ENCODE results near the gene ARHGAP27.

The ARHGAP27 gene

DNA sequence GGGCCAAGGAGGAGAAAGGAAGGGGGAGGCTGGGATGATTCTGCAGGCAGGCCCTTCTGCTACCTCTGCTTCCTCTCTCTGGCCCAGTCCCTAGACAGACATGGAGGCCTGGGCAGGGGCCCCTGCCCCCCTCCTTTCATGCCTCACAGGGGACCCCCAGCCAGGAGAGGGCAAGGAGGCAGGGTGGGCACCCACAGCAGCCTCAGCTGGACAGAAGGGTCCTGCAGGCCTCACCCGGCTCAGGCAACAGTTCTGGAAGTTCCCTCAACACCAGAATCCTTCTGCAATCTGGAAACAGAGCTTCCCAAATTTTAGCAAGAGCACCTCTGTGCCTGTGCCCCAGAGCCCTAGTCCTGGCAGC is 8.7 kb downstream of the ARHGAP27 start:
- Histone ChIP-seq H3K36me3 (ENCODE audit: control insufficient read depth in 1 of 2, insufficient read depth in 2 of 2, low read depth in 1 of 2, low read length in 2 of 2) (no peaks in the 10 kb centered on the region), H3K27ac (ENCODE audit: low read length, poor library complexity, severe bottlenecking) (no peak overlapping the region)

DNA sequence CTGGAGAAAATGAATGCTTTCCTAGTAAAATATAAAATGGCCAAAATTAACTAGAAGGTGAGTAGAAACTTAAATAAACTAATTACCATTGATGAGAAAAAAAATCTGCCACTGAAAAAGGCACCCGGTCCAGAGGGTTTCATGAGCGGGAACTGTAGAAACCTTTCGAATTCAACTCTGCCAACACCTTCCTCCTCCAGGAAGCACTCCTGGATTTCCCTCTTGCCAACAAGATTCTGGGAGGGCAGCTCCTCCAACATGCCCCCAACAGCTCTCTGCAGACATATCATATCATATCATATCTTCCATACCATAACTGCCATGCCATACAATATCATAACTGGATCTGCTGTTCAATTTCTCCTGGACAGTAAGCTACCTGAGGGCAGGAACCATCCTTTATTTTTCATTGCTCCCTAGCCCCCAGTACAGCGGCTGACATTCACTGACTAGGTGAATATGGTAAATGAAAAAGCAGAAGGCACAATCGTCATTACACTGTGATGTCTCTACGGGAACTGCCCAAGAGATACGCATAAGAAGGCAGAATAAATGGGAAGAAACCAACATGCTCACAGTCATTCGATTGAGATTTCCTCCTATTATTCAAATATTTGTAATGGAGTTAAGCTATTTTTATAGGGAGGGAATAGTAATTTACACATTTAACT is 9.2 kb downstream of the ARHGAP27 start:
- 88% methylated on average over 7 of the region's 8 CpGs for WGBS
- Histone ChIP-seq H2BK120ac (ENCODE audit: low read depth, low read length) (no peak overlapping the region), H2BK5ac (ENCODE audit: low read depth, low read length, poor library complexity, severe bottlenecking) (no peak overlapping the region), H3K4ac (ENCODE audit: low read depth in 1 of 2, low read length in 2 of 2) (no peak overlapping the region), H3K14ac (ENCODE audit: low read length in 2 of 2) (no peak overlapping the region), H4K8ac (ENCODE audit: low read length) (no peak overlapping the region), H2BK12ac (ENCODE audit: low read length in 2 of 2) (no peak overlapping the region), H3K36me3 (ENCODE audit: control insufficient read depth in 1 of 2, insufficient read depth in 2 of 2, low read depth in 1 of 2, low read length in 2 of 2) (no peaks in the 10 kb centered on the region), H3K23ac (ENCODE audit: low read length in 2 of 2) (no peak overlapping the region), H4K91ac (ENCODE audit: low read length) (no peak overlapping the region), H2BK15ac (ENCODE audit: low read depth, poor library complexity, severe bottlenecking) (no peak overlapping the region), H3K9me3 (ENCODE audit: control insufficient read depth, low read length) (no peaks in the 10 kb centered on the region), H3K4me1 (ENCODE audit: control insufficient read depth, insufficient read depth, low read depth, low read length) (peaks cover 17% of the 10 kb centered on the region), H3K4me2 (ENCODE audit: low read length, poor library complexity, severe bottlenecking) (no peak overlapping the region), H3K18ac (ENCODE audit: low read depth in 1 of 2, low read length in 2 of 2) (no peak overlapping the region), H2AFZ (ENCODE audit: low read depth, low read length) (no peak overlapping the region), H3K4me3 (ENCODE audit: insufficient read depth in 1 of 2, low read depth in 1 of 2, low read length in 2 of 2) (no peak overlapping the region), H3K27ac (ENCODE audit: low read length, poor library complexity, severe bottlenecking) (no peak overlapping the region), H2AK5ac (ENCODE audit: low read length, severe bottlenecking) (no peak overlapping the region), H3K79me1 (replicated peaks; ENCODE audit: low read length, poor library complexity, severe bottlenecking) (peaks cover 2% of the 10 kb centered on the region), H3K9ac (ENCODE audit: low read length) (no peak overlapping the region), H3K27me3 (ENCODE audit: control insufficient read depth in 1 of 2, insufficient read depth in 1 of 2, low read length in 2 of 2) (peaks cover 2 to 4% of the 10 kb centered on the region in 2 experiments)
- no peak for DNase-seq

More for the DNA sequence above, 8.7 kb downstream of the ARHGAP27 start:
- Histone ChIP-seq H3K9ac (ENCODE audit: low read length) (no peak overlapping the region), H3K4me1 (ENCODE audit: control insufficient read depth, insufficient read depth, low read depth, low read length) (peaks cover 17% of the 10 kb centered on the region), H3K23ac (ENCODE audit: low read length in 2 of 2) (no peak overlapping the region), H2BK15ac (ENCODE audit: low read depth, poor library complexity, severe bottlenecking) (no peak overlapping the region), H2AK5ac (ENCODE audit: low read length, severe bottlenecking) (no peak overlapping the region), H2BK12ac (ENCODE audit: low read length in 2 of 2) (no peak overlapping the region), H3K14ac (ENCODE audit: low read length in 2 of 2) (no peak overlapping the region), H3K9me3 (ENCODE audit: control insufficient read depth, low read length) (no peaks in the 10 kb centered on the region), H3K4me2 (ENCODE audit: low read length, poor library complexity, severe bottlenecking) (no peak overlapping the region), H4K91ac (ENCODE audit: low read length) (no peak overlapping the region), H4K8ac (ENCODE audit: low read length) (no peak overlapping the region), H2BK5ac (ENCODE audit: low read depth, low read length, poor library complexity, severe bottlenecking) (no peak overlapping the region), H3K79me1 (replicated peaks; ENCODE audit: low read length, poor library complexity, severe bottlenecking) (peaks cover 2% of the 10 kb centered on the region), H3K27me3 (ENCODE audit: control insufficient read depth in 1 of 2, insufficient read depth in 1 of 2, low read length in 2 of 2) (peaks cover 8 to 9% of the 10 kb centered on the region in 2 experiments), H3K4me3 (ENCODE audit: insufficient read depth in 1 of 2, low read depth in 1 of 2, low read length in 2 of 2) (no peak overlapping the region), H2BK120ac (ENCODE audit: low read depth, low read length) (no peak overlapping the region), H3K18ac (ENCODE audit: low read depth in 1 of 2, low read length in 2 of 2) (peak overlapping the region in 1 of 2 experiments; percentile 48), H3K4ac (ENCODE audit: low read depth in 1 of 2, low read length in 2 of 2) (no peak overlapping the region), H2AFZ (ENCODE audit: low read depth, low read length) (no peak overlapping the region)
- no peak for DNase-seq
- WGBS = 100% methylated on average over 1 of the region's 1 CpG

DNA sequence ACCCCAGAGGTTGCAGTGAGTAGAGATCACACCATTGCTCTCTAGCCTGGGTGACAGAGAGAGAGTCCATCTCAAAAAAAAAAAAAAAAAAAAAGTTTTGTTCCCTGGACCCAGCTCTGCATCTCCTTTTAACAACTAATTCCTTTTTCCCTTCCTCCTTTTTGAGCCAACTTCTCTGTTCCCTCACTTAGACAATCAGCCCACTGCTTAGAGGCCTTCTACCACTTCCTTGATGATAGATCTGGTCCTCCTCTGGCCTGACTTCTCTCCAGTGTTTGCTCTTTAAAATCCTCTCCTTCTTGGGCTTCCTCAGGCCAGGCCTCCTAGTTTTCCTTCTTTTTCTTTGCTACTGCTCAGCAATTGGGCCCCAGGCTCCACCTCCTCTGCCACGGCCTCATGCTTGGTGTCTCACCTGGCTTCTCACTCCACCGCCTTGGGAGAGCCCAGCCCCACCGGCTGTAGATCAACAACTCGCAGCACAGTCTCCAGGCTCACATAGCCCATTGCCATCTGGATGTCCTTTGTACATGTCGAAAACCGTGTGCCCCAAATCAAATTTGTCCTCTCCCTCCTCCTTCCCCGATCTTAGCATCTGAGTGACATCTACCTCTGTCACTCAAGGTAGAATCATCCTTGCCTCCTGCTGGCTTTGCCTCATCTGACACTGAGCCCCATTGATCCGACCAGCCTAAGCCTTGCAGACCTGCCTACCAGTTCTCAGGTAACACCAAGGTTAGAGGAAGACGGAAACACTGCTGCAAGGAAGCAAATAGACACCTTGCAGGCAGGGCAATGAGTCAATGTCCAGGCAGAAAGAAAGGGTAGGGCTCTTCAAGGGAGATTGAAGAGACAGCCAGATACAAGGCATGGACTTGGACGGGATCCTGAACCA is 17.4 kb downstream of the ARHGAP27 start:
- Histone ChIP-seq H3K4ac (ENCODE audit: low read depth in 1 of 2, low read length in 2 of 2) (no peak overlapping the region), H3K4me1 (ENCODE audit: control insufficient read depth, insufficient read depth, low read depth, low read length) (peaks cover 4% of the 10 kb centered on the region), H3K9me3 (ENCODE audit: control insufficient read depth, low read length) (no peaks in the 10 kb centered on the region), H3K36me3 (ENCODE audit: control insufficient read depth in 1 of 2, insufficient read depth in 2 of 2, low read depth in 1 of 2, low read length in 2 of 2) (peaks cover 0 to 3% of the 10 kb centered on the region in 2 experiments), H2BK15ac (ENCODE audit: low read depth, poor library complexity, severe bottlenecking) (no peak overlapping the region), H2BK120ac (ENCODE audit: low read depth, low read length) (no peak overlapping the region), H3K14ac (ENCODE audit: low read length in 2 of 2) (no peak overlapping the region), H3K23ac (ENCODE audit: low read length in 2 of 2) (no peak overlapping the region), H2BK12ac (ENCODE audit: low read length in 2 of 2) (no peak overlapping the region), H3K9ac (ENCODE audit: low read length) (no peak overlapping the region), H2AK5ac (ENCODE audit: low read length, severe bottlenecking) (no peak overlapping the region), H3K18ac (ENCODE audit: low read depth in 1 of 2, low read length in 2 of 2) (no peak overlapping the region), H4K8ac (ENCODE audit: low read length) (no peak overlapping the region), H2BK5ac (ENCODE audit: low read depth, low read length, poor library complexity, severe bottlenecking) (no peak overlapping the region), H3K4me2 (ENCODE audit: low read length, poor library complexity, severe bottlenecking) (no peak overlapping the region), H4K91ac (ENCODE audit: low read length) (no peak overlapping the region), H3K79me1 (replicated peaks; ENCODE audit: low read length, poor library complexity, severe bottlenecking) (peaks cover 2% of the 10 kb centered on the region), H3K4me3 (ENCODE audit: insufficient read depth in 1 of 2, low read depth in 1 of 2, low read length in 2 of 2) (no peak overlapping the region), H3K27me3 (ENCODE audit: control insufficient read depth in 1 of 2, insufficient read depth in 1 of 2, low read length in 2 of 2) (no peaks in the 10 kb centered on the region), H2AFZ (ENCODE audit: low read depth, low read length) (no peak overlapping the region), H3K27ac (ENCODE audit: low read length, poor library complexity, severe bottlenecking) (no peak overlapping the region)
- DNase-seq = no peak
- 79% methylated on average over 10 of the region's 10 CpGs for WGBS

DNA sequence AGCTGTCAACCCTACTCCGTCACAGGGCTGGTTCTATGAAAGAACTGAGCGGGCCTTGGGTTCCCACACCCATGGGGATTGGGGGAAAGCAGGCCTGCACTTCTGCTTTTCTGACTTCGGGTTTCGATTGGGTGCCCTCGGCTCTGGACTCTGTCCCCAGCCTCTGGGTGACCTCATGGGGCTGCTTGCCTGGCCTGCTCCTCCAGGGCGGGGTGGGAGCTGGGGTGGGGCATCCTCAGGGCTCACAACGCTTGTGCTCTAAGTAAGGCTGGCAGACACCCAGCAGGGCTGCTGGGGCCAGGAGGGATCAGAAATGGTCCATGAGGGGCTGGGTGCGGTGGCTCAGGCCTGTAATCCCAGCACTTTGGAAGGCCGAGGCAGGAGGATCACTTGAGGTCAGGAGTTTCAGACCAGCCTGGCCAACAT is 19.2 kb downstream of the ARHGAP27 start:
- Histone ChIP-seq H2BK12ac (ENCODE audit: low read length in 2 of 2) (no peak overlapping the region), H3K4me2 (ENCODE audit: low read length, poor library complexity, severe bottlenecking) (no peak overlapping the region), H3K9me3 (ENCODE audit: control insufficient read depth, low read length) (no peaks in the 10 kb centered on the region), H4K8ac (ENCODE audit: low read length) (no peak overlapping the region), H4K91ac (ENCODE audit: low read length) (no peak overlapping the region), H3K18ac (ENCODE audit: low read depth in 1 of 2, low read length in 2 of 2) (no peak overlapping the region), H2AFZ (ENCODE audit: low read depth, low read length) (no peak overlapping the region), H3K36me3 (ENCODE audit: control insufficient read depth in 1 of 2, insufficient read depth in 2 of 2, low read depth in 1 of 2, low read length in 2 of 2) (peaks cover 0 to 3% of the 10 kb centered on the region in 2 experiments), H2BK5ac (ENCODE audit: low read depth, low read length, poor library complexity, severe bottlenecking) (no peak overlapping the region), H3K4ac (ENCODE audit: low read depth in 1 of 2, low read length in 2 of 2) (no peak overlapping the region), H3K4me3 (ENCODE audit: insufficient read depth in 1 of 2, low read depth in 1 of 2, low read length in 2 of 2) (no peak overlapping the region), H3K4me1 (ENCODE audit: control insufficient read depth, insufficient read depth, low read depth, low read length) (peaks cover 12% of the 10 kb centered on the region), H2AK5ac (ENCODE audit: low read length, severe bottlenecking) (no peak overlapping the region), H3K14ac (ENCODE audit: low read length in 2 of 2) (no peak overlapping the region), H2BK15ac (ENCODE audit: low read depth, poor library complexity, severe bottlenecking) (no peak overlapping the region), H2BK120ac (ENCODE audit: low read depth, low read length) (no peak overlapping the region), H3K23ac (ENCODE audit: low read length in 2 of 2) (no peak overlapping the region), H3K27ac (ENCODE audit: low read length, poor library complexity, severe bottlenecking) (no peak overlapping the region), H3K27me3 (ENCODE audit: control insufficient read depth in 1 of 2, insufficient read depth in 1 of 2, low read length in 2 of 2) (no peaks in the 10 kb centered on the region), H3K79me1 (replicated peaks; ENCODE audit: low read length, poor library complexity, severe bottlenecking) (peaks cover 2% of the 10 kb centered on the region), H3K9ac (ENCODE audit: low read length) (no peak overlapping the region)
- DNase-seq = no peak
- WGBS = 85% methylated on average over 9 of the region's 9 CpGs

Measured in mesenchymal stem cell (in vitro differentiated cells and primary cell).